A673 (cell line): ENCODE measurements around the gene ARID5B. TPM values are rescaled to one million over a fixed set of nuclear protein-coding genes. Genes with fewer than 3 reads are reported as not detected.

ENCODE experiments used
- BruUV-seq: library from RNA; stranded (reverse); fragments of 400-500 nt; replicated peaks from 2 replicates; lab custom pipeline; 2021; lab: Mats Ljungman, UMichigan
- CTCF ChIA-PET: fragments of 300-600 bp; sonication (Branson Sonifier 250); formaldehyde crosslinking; loops from one replicate; lab custom pipeline; 2022; ENCODE audit warnings: antibody characterized with exemption; lab: Charles Lee
- POLR2A ChIA-PET: fragments of 300-600 bp; sonication (Branson Sonifier 250); formaldehyde crosslinking; loops from one replicate; lab custom pipeline; 2022; ENCODE audit warnings: antibody characterized with exemption; ENCODE audit not compliant: low non-redundant PET; lab: Charles Lee
- DNase-seq: peaks from one replicate; pipeline ENCODE4 v3.0.0-alpha.2; 2015; ENCODE audit warnings: low spot score
- H3K27ac ChIP-seq: fragments of 200-600 bp; sonication (generic); 2 replicates; pipeline ENCODE4 v1.5.1; 2016; ENCODE audit warnings: mixed run types, low read depth, mild to moderate bottlenecking, mixed read lengths, antibody characterized with exemption, low read length; ENCODE audit not compliant: poor library complexity, severe bottlenecking
- H3K27me3 ChIP-seq: fragments of 200-600 bp; sonication (generic); replicated peaks from 2 replicates; pipeline ENCODE4 v1.6.1; 2017; ENCODE audit warnings: mixed run types, low read depth, mild to moderate bottlenecking, mixed read lengths, antibody characterized with exemption, low read length; ENCODE audit not compliant: insufficient read depth, poor library complexity
- H3K36me3 ChIP-seq: fragments of 200-600 bp; sonication (generic); 2 replicates; pipeline ENCODE4 v1.6.1; 2016; ENCODE audit warnings: mixed run types, mild to moderate bottlenecking, mixed read lengths, antibody characterized with exemption, low read length; ENCODE audit not compliant: insufficient read depth, poor library complexity, severe bottlenecking
- H3K4me1 ChIP-seq: fragments of 200-600 bp; sonication (generic); 2 replicates; pipeline ENCODE4 v1.6.1; 2017; ENCODE audit warnings: mixed run types, mild to moderate bottlenecking, mixed read lengths, antibody characterized with exemption, low read length; ENCODE audit not compliant: insufficient read depth, poor library complexity, severe bottlenecking
- H3K4me3 ChIP-seq: fragments of 200-600 bp; sonication (generic); 2 replicates; pipeline ENCODE4 v1.5.1; 2016; ENCODE audit warnings: low read depth, mixed run types, mild to moderate bottlenecking, mixed read lengths, low read length; ENCODE audit not compliant: poor library complexity, severe bottlenecking
- H3K9me3 ChIP-seq: fragments of 200-600 bp; sonication (generic); 2 replicates; pipeline ENCODE4 v1.6.1; 2016; ENCODE audit warnings: mixed run types, low read depth, mild to moderate bottlenecking, mixed read lengths, antibody characterized with exemption, low read length; ENCODE audit not compliant: poor library complexity, severe bottlenecking
- EZH2 ChIP-seq: fragments of 200-600 bp; sonication (generic); IDR thresholded peaks from 2 replicates; pipeline ENCODE4 v1.6.1; 2017; ENCODE audit warnings: borderline replicate concordance, low read depth, mild to moderate bottlenecking, mixed read lengths, antibody characterized with exemption, low read length; ENCODE audit not compliant: poor library complexity, severe bottlenecking
- intact Hi-C: fragments of 100-400 bp; cut with micrococcal nuclease; formaldehyde crosslinking; loops from one replicate; pipeline ENCODE4 v1.10.0; 2022; ENCODE audit not compliant: unreplicated experiment
- total RNA-seq: library from RNA; stranded (reverse); gene quantifications from 2 replicates; pipeline ENCODE4 v1.2.3, GENCODE V29; 2021
- TF ChIP-seq, protein P1 (sequence below): fragments of 300-800, 200-600 bp; sonication (generic); conservative IDR thresholded peaks from 2 replicates; pipeline ENCODE4 v1.5.1; 2017; ENCODE audit warnings: low read depth, mild to moderate bottlenecking, antibody characterized with exemption, low read length, moderate library complexity, mixed read lengths

Gene ARID5B
- total RNA-seq, 1 experiment from 2014 or later = 29.0 TPM

DNA sequence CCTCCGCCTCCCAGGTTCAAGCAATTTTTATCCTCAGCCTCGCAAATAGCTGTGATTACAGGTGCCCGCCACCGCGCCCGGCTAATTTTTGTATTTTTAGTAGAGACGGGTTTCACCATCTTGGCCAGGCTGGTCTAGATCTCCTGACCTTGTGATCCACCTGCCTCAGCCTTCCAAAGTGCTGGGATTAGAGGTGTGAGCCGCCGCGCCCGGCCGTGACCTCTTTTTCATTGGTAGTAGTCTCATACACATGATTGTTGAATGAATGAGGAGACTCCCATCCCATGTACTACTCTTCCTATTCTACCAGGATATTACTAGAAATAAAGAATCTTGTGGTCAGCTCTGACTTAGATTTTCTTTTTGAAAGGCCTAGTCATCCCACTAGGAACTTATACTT lies 56.8 kb downstream of the ARID5B start:
- intact Hi-C loops = no loop called here
- H3K4me1 ChIP-seq = peaks cover 3% of the 10 kb centered on the region
- ChIA-PET POLR2A (no interaction called here), CTCF (no interaction called here)
- H3K36me3 ChIP-seq = no peaks in the 10 kb centered on the region
- BruUV-seq = no TSS peak
- H3K4me3 ChIP-seq = no peak overlapping the region
- H3K9me3 ChIP-seq = no peaks in the 10 kb centered on the region
- TF ChIP-seq, protein P1, sequence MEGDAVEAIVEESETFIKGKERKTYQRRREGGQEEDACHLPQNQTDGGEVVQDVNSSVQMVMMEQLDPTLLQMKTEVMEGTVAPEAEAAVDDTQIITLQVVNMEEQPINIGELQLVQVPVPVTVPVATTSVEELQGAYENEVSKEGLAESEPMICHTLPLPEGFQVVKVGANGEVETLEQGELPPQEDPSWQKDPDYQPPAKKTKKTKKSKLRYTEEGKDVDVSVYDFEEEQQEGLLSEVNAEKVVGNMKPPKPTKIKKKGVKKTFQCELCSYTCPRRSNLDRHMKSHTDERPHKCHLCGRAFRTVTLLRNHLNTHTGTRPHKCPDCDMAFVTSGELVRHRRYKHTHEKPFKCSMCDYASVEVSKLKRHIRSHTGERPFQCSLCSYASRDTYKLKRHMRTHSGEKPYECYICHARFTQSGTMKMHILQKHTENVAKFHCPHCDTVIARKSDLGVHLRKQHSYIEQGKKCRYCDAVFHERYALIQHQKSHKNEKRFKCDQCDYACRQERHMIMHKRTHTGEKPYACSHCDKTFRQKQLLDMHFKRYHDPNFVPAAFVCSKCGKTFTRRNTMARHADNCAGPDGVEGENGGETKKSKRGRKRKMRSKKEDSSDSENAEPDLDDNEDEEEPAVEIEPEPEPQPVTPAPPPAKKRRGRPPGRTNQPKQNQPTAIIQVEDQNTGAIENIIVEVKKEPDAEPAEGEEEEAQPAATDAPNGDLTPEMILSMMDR = no peak
- TF ChIP-seq EZH2 = no peak
- DNase-seq = no peak
- no peaks in the 10 kb centered on the region for H3K27me3 ChIP-seq
- H3K27ac ChIP-seq = no peak overlapping the region

DNA sequence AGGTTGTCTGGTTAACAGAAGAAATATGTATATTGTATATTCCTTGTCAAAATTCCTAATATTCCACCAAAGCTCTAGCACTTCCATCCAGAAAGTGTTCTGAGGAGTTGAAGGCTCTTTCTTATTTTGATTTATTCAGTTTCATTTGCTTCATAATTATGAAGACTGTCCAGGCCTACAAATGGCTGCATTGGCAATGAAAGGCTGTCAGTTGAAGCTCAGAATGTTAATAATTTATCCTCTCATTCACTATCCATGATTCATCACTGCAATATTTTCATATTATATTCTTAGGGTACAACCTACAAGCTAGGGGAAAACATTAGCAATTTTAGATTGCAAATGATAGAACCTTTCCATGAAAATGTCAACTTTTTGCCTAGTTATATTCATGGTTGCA lies 57.3 kb downstream of the ARID5B start:
- no peaks in the 10 kb centered on the region for H3K36me3 ChIP-seq
- H3K4me1 ChIP-seq = peaks cover 3% of the 10 kb centered on the region
- ChIA-PET CTCF (no interaction called here), POLR2A (no interaction called here)
- H3K27ac ChIP-seq = no peak overlapping the region
- H3K9me3 ChIP-seq = no peaks in the 10 kb centered on the region
- no peak for DNase-seq
- no peak for TF ChIP-seq EZH2
- TF ChIP-seq, protein P1 = no peak
- no peaks in the 10 kb centered on the region for H3K27me3 ChIP-seq
- H3K4me3 ChIP-seq = no peak overlapping the region
- intact Hi-C loops = no loop called here
- no TSS peak for BruUV-seq

DNA sequence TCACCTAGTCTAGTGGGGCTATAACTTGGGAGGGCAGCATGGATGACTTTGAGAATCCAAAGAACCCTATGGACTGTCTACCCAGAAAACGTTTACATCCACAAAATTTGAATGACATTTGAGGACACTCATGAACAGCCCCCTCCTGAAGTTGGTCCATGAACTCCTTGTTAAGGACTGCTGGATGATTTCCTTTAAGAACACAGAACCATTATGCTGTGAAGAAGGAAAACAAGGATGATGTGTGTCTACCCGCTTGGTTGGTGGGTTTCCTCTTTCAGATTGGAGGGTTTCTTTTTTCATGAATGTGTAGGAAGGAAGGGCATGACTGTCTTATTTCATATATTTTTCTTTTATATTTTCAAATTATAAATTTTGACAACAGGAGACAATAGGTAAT lies 58.3 kb downstream of the ARID5B start:
- no TSS peak for BruUV-seq
- intact Hi-C loops = no loop called here
- H3K9me3 ChIP-seq = no peaks in the 10 kb centered on the region
- TF ChIP-seq, protein P1 = no peak
- TF ChIP-seq EZH2 = no peak
- H3K4me1 ChIP-seq = peaks cover 3% of the 10 kb centered on the region
- no peak overlapping the region for H3K4me3 ChIP-seq
- H3K27ac ChIP-seq = no peak overlapping the region
- H3K36me3 ChIP-seq = no peaks in the 10 kb centered on the region
- ChIA-PET POLR2A (no interaction called here), CTCF (no interaction called here)
- H3K27me3 ChIP-seq = no peaks in the 10 kb centered on the region
- DNase-seq = no peak
